Mesenchymal stem cell (in vitro differentiated cells and primary cell): ENCODE results near the gene PPP1R14D.

Experiments
- DNase-seq: peaks from one replicate; pipeline ENCODE4 v3.0.0-alpha.2; 2013
- H2AFZ ChIP-seq: one replicate; pipeline ENCODE4 v1.6.1; 2013; ENCODE audit warnings: low read depth, mild to moderate bottlenecking, control low read depth, inconsistent platforms, low read length, moderate library complexity
- H2AK5ac ChIP-seq: 2 replicates; pipeline ENCODE4 v1.6.1; 2013; ENCODE audit warnings: low read length, moderate library complexity, mild to moderate bottlenecking, inconsistent platforms; ENCODE audit not compliant: severe bottlenecking
- H2BK120ac ChIP-seq: one replicate; pipeline ENCODE4 v1.6.1; 2013; ENCODE audit warnings: low read depth, mild to moderate bottlenecking, inconsistent platforms, low read length, moderate library complexity
- H2BK12ac ChIP-seq, 2 experiments: one replicate each; pipeline ENCODE4 v1.6.1; 2013; ENCODE audit warnings: inconsistent platforms in 2 of 2, low read length in 2 of 2, mild to moderate bottlenecking in 2 of 2, moderate library complexity in 2 of 2, control low read depth in 1 of 2
- H2BK15ac ChIP-seq: one replicate; pipeline ENCODE4 v1.6.1; 2013; ENCODE audit warnings: mild to moderate bottlenecking, low read depth, inconsistent platforms; ENCODE audit not compliant: poor library complexity, severe bottlenecking
- H2BK5ac ChIP-seq: 2 replicates; pipeline ENCODE4 v1.6.1; 2013; ENCODE audit warnings: low read depth, mild to moderate bottlenecking, low read length, control low read depth, inconsistent platforms; ENCODE audit not compliant: poor library complexity, severe bottlenecking
- H3K14ac ChIP-seq, 2 experiments: one replicate each; pipeline ENCODE4 v1.6.1; 2013; ENCODE audit warnings: inconsistent platforms in 2 of 2, low read length in 2 of 2, control low read depth in 1 of 2, mild to moderate bottlenecking in 1 of 2, moderate library complexity in 1 of 2
- H3K18ac ChIP-seq, 2 experiments: one replicate each; pipeline ENCODE4 v1.6.1; 2013; ENCODE audit warnings: inconsistent platforms in 2 of 2, low read length in 2 of 2, control low read depth in 1 of 2, low read depth in 1 of 2, mild to moderate bottlenecking in 1 of 2
- H3K23ac ChIP-seq, 2 experiments: one replicate each; pipeline ENCODE4 v1.6.1; 2013; ENCODE audit warnings: inconsistent platforms in 2 of 2, low read length in 2 of 2, mild to moderate bottlenecking in 2 of 2, moderate library complexity in 2 of 2, control low read depth in 1 of 2
- H3K27ac ChIP-seq: 2 replicates; pipeline ENCODE4 v1.5.1; 2013; ENCODE audit warnings: mild to moderate bottlenecking, moderate library complexity, low read length, control low read depth, inconsistent platforms; ENCODE audit not compliant: poor library complexity, severe bottlenecking
- H3K27me3 ChIP-seq, 2 experiments: 2 replicates each; pipeline versions ENCODE4 v1.6.1 to v1.7.0; 2013; ENCODE audit warnings: low read length in 2 of 2, mild to moderate bottlenecking in 2 of 2, moderate library complexity in 2 of 2, control low read depth in 1 of 2, inconsistent platforms in 1 of 2; ENCODE audit not compliant: control insufficient read depth in 1 of 2, insufficient read depth in 1 of 2
- H3K36me3 ChIP-seq, 2 experiments: 2 replicates each; pipeline versions ENCODE4 v1.6.1 to v1.7.0; 2013; ENCODE audit warnings: low read length in 2 of 2, control low read depth in 1 of 2, inconsistent platforms in 1 of 2, low read depth in 1 of 2, mild to moderate bottlenecking in 1 of 2; ENCODE audit not compliant: insufficient read depth in 2 of 2, control insufficient read depth in 1 of 2
- H3K4ac ChIP-seq, 2 experiments: one replicate each; pipeline ENCODE4 v1.6.1; 2013; ENCODE audit warnings: inconsistent platforms in 2 of 2, low read length in 2 of 2, mild to moderate bottlenecking in 2 of 2, moderate library complexity in 2 of 2, control low read depth in 1 of 2, low read depth in 1 of 2
- H3K4me1 ChIP-seq: 2 replicates; pipeline ENCODE4 v1.6.1; 2013; ENCODE audit warnings: low read depth, low read length, control low read depth; ENCODE audit not compliant: control insufficient read depth, insufficient read depth
- H3K4me2 ChIP-seq: 2 replicates; pipeline ENCODE4 v1.6.1; 2013; ENCODE audit warnings: low read length, mild to moderate bottlenecking, inconsistent platforms; ENCODE audit not compliant: poor library complexity, severe bottlenecking
- H3K4me3 ChIP-seq, 2 experiments: 2 replicates each; pipeline versions ENCODE4 v1.5.1 to v1.7.0; 2013; ENCODE audit warnings: low read length in 2 of 2, mild to moderate bottlenecking in 2 of 2, control low read depth in 1 of 2, low read depth in 1 of 2; ENCODE audit not compliant: insufficient read depth in 1 of 2
- H3K79me1 ChIP-seq: replicated peaks from 2 replicates; pipeline ENCODE4 v1.6.1; 2013; ENCODE audit warnings: mild to moderate bottlenecking, control low read depth, low read length, inconsistent platforms; ENCODE audit not compliant: poor library complexity, severe bottlenecking
- H3K9ac ChIP-seq: 2 replicates; pipeline ENCODE4 v1.7.0; 2013; ENCODE audit warnings: mild to moderate bottlenecking, low read length, moderate library complexity
- H3K9me3 ChIP-seq: 2 replicates; pipeline ENCODE4 v1.7.0; 2013; ENCODE audit warnings: mild to moderate bottlenecking, low read length; ENCODE audit not compliant: control insufficient read depth
- H4K8ac ChIP-seq: one replicate; pipeline ENCODE4 v1.6.1; 2013; ENCODE audit warnings: inconsistent platforms, mild to moderate bottlenecking, low read length, moderate library complexity
- H4K91ac ChIP-seq: one replicate; pipeline ENCODE4 v1.6.1; 2013; ENCODE audit warnings: mild to moderate bottlenecking, low read length, inconsistent platforms
- WGBS: methylation state at CpG from one replicate; pipeline ENCODE4 v1.1.7; 2013; ENCODE audit warnings: mixed read lengths; 5-methylcytosine and 5-hydroxymethylcytosine counted together

The PPP1R14D gene

DNA sequence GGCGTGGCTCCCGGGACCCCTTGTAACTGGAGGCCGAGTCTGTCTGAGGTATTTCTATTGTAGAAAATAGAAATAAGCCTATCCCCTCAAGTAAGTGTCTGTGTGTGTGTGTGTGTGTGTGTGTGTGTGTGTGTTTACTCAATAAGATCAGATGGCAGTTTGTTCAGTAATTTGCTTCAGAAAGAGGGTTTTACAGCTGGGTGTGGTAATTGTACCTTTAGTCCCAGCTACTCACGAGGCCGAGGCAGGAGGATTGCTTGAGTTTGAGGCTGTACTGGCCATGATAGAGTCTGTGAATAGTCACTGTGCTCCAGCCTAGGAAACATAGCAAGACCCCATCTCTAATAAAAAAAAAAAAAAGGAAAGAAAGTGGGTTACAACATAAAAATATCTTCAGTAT, 24.0 kb upstream of the PPP1R14D start:
- WGBS, result 91% methylated on average over 5 of the region's 5 CpGs
- Histone ChIP-seq H3K9ac (no peak overlapping the region), H3K9me3 (no peaks in the 10 kb centered on the region)

DNA sequence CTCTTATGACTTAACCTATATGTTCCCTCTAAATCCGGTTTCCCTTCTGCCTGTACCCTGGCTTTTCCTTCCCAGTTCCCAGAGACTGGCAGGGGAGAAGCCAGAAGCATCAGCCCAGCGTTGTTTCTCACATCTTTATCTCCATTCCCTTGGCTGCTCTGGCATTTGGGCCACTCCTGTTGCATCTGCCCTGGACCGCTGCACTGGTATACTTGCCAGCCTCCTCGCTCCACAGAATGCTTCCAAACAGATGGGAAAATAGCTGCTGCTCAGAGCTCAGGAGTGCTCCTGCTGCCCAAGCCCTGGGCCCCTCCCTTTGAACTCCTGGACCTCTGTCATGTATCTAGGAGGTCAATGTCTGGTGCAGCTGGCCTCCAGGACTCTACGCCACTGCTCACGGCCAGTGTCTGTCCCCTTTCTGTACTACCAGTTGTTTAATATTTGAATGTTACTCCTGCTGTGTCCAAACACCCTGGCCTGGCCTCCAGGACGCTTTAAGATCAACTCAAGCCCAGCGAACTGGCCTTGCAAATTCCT, 22.1 kb upstream of the PPP1R14D start:
- 90% methylated on average over 8 of the region's 8 CpGs for WGBS
- peaks cover 1% of the 10 kb centered on the region for H3K79me1 ChIP-seq
- no peak overlapping the region for H3K4me2 ChIP-seq
- peaks cover 0 to 23% of the 10 kb centered on the region in 2 experiments for H3K36me3 ChIP-seq
- no peak overlapping the region for H2BK120ac ChIP-seq
- no peaks in the 10 kb centered on the region for H3K9me3 ChIP-seq
- H2BK5ac ChIP-seq, result no peak overlapping the region
- H3K18ac ChIP-seq, result no peak overlapping the region
- no peak overlapping the region for H2AK5ac ChIP-seq
- no peak overlapping the region for H2BK15ac ChIP-seq
- peaks cover 18% of the 10 kb centered on the region for H3K4me1 ChIP-seq
- no peak overlapping the region for H4K8ac ChIP-seq
- no peak overlapping the region for H3K4ac ChIP-seq
- H3K14ac ChIP-seq, result no peak overlapping the region
- H3K4me3 ChIP-seq, result no peak overlapping the region
- peaks cover 0 to 68% of the 10 kb centered on the region in 2 experiments for H3K27me3 ChIP-seq
- H2BK12ac ChIP-seq, result no peak overlapping the region
- no peak overlapping the region for H4K91ac ChIP-seq
- no peak for DNase-seq
- H3K23ac ChIP-seq, result no peak overlapping the region
- H3K27ac ChIP-seq, result no peak overlapping the region
- no peak overlapping the region for H3K9ac ChIP-seq
- H2AFZ ChIP-seq, result no peak overlapping the region

More for the DNA sequence above, 24.0 kb upstream of the PPP1R14D start:
- Histone ChIP-seq H3K14ac (peak overlapping the region in 1 of 2 experiments; percentile 64), H2BK12ac (no peak overlapping the region), H2AK5ac (no peak overlapping the region), H3K4me1 (peaks cover 2% of the 10 kb centered on the region), H3K36me3 (peaks cover 0 to 39% of the 10 kb centered on the region in 2 experiments), H3K27ac (no peak overlapping the region), H2BK5ac (no peak overlapping the region), H3K23ac (no peak overlapping the region), H3K27me3 (peaks cover 0 to 62% of the 10 kb centered on the region in 2 experiments), H3K79me1 (peaks cover 1% of the 10 kb centered on the region), H3K4me2 (no peak overlapping the region), H3K18ac (no peak overlapping the region), H2BK15ac (no peak overlapping the region), H3K4ac (no peak overlapping the region), H3K4me3 (no peak overlapping the region), H4K91ac (no peak overlapping the region), H2AFZ (no peak overlapping the region), H4K8ac (no peak overlapping the region), H2BK120ac (no peak overlapping the region)
- DNase-seq, result no peak

DNA sequence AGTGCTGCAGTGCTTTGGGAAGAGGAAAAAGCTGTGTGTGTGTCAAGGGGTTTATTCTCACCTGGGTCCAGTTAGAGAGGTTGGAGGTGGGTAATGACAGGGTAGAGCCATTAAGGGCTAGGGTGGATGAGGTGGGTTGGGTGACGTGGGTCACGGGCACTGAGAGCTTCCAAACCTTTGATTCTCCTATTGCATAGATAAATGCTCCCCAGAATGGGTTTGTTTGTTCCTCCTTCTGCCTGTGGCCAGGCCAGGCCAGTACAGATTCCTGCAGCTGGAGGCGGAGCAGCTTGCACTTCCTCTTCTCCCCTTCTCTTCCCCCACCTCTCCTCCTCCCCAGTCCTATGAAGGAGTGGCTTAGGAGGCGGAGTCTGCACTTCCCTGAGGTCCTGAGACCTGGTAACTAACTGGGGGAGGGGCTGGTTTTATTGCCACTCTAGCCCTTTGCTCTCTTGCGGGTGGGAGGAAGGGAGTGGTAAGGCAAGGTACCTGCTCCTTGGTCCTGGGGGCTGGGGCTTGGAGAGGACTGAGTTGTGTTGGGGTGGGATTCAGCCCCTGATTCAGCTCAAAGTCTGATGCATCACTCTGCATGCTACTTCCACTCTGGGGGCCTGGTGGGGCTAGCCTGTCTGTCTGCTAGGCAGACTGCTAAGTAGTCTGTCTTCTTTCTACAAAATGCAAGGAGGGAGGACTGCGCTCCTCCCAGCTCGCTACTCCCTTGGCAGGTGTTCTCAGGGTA, 18.9 kb upstream of the PPP1R14D start:
- Histone ChIP-seq H3K18ac (peak overlapping the region; percentile 16 to 55), H2AK5ac (peak overlapping the region; percentile 11), H2BK12ac (no peak overlapping the region), H2BK120ac (no peak overlapping the region), H3K4me3 (no peak overlapping the region), H3K4me2 (no peak overlapping the region), H3K79me1 (peaks cover 1% of the 10 kb centered on the region), H4K91ac (peak overlapping the region; percentile 9), H2BK5ac (no peak overlapping the region), H3K9ac (no peak overlapping the region), H3K27ac (no peak overlapping the region), H3K27me3 (peaks cover 0 to 74% of the 10 kb centered on the region in 2 experiments), H3K14ac (no peak overlapping the region), H3K4me1 (peaks cover 34% of the 10 kb centered on the region), H3K9me3 (no peaks in the 10 kb centered on the region), H3K23ac (no peak overlapping the region), H3K4ac (peak overlapping the region in 1 of 2 experiments; percentile 8), H3K36me3 (no peaks in the 10 kb centered on the region), H4K8ac (no peak overlapping the region), H2BK15ac (no peak overlapping the region), H2AFZ (peak overlapping the region; percentile 77)
- DNase-seq, result peak; percentile 63
- WGBS, result 47% methylated on average over 4 of the region's 7 CpGs

DNA sequence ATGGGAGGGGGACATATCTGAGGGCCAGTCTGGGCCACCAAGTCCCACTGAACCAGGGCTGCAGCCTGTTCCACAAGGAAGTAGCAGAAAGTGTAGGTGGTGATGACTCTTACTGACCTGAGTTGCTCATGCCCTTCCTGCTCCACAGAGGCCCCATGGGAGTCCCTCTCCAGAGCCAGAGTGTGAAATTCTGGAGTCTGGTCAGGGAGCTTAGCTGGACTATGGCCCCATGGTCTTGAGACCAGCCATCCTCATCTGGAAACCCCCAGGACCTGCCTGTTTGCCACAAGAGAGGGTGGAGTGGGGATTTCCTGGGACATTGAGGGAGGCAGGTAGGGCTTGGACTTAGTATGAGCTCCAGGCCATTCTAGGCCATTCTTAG, 18.3 kb upstream of the PPP1R14D start:
- DNase-seq, result no peak
- Histone ChIP-seq H2BK120ac (no peak overlapping the region), H3K4me3 (no peak overlapping the region), H3K18ac (peak overlapping the region in 1 of 2 experiments; percentile 35), H2BK15ac (no peak overlapping the region), H2AFZ (peak overlapping the region; percentile 77), H3K27ac (no peak overlapping the region), H3K4me1 (peaks cover 34% of the 10 kb centered on the region), H3K4ac (no peak overlapping the region), H3K14ac (no peak overlapping the region), H3K23ac (no peak overlapping the region), H3K27me3 (peaks cover 0 to 75% of the 10 kb centered on the region in 2 experiments), H3K4me2 (no peak overlapping the region), H4K8ac (no peak overlapping the region), H2BK12ac (no peak overlapping the region), H2AK5ac (peak overlapping the region; percentile 11), H4K91ac (peak overlapping the region; percentile 9), H3K36me3 (no peaks in the 10 kb centered on the region), H2BK5ac (no peak overlapping the region), H3K79me1 (no peaks in the 10 kb centered on the region), H3K9me3 (no peaks in the 10 kb centered on the region), H3K9ac (no peak overlapping the region)
